Fibroblast of pulmonary artery (primary cell): ENCODE measurements around the gene CWC27.

Experiments used
- DNase-seq: peaks from one replicate; pipeline ENCODE4 v3.0.0-alpha.2; 2010; ENCODE audit warnings: low read depth
- H3K4me3 ChIP-seq: replicated peaks from 2 replicates; pipeline ENCODE4 v1.5.1; 2011; ENCODE audit warnings: low read depth, mild to moderate bottlenecking, control low read depth, low read length, moderate library complexity
- TF ChIP-seq, protein P1 (sequence below): IDR thresholded peaks from 2 replicates; pipeline ENCODE4 v1.5.1; 2011; ENCODE audit warnings: mild to moderate bottlenecking, control low read depth, low read length, inconsistent platforms; ENCODE audit errors: missing control alignments

The CWC27 gene

DNA sequence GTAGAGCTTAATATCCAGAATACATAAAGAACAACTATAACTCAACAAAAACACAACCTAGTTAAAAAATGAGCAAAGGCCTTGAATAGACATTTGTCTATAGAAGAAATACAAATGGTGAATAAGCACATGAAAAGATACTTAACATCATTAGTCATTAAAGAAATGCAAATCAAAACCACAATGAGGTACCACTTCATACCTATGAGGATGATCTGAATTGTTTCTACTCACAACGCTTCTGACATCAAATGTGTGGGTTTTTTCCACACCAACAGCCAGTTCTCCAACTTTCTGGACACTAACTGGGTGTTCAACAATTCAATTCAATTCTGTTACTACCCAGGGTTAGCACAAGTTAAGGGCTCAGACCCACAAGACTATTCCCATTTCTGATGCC is 22.3 kb upstream of the CWC27 start:
- H3K4me3 ChIP-seq = no peak overlapping the region
- TF ChIP-seq, protein P1, sequence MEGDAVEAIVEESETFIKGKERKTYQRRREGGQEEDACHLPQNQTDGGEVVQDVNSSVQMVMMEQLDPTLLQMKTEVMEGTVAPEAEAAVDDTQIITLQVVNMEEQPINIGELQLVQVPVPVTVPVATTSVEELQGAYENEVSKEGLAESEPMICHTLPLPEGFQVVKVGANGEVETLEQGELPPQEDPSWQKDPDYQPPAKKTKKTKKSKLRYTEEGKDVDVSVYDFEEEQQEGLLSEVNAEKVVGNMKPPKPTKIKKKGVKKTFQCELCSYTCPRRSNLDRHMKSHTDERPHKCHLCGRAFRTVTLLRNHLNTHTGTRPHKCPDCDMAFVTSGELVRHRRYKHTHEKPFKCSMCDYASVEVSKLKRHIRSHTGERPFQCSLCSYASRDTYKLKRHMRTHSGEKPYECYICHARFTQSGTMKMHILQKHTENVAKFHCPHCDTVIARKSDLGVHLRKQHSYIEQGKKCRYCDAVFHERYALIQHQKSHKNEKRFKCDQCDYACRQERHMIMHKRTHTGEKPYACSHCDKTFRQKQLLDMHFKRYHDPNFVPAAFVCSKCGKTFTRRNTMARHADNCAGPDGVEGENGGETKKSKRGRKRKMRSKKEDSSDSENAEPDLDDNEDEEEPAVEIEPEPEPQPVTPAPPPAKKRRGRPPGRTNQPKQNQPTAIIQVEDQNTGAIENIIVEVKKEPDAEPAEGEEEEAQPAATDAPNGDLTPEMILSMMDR = no peak
- no peak for DNase-seq

- TF ChIP-seq, protein P1 = no peak
These were observed 19.3 kb upstream of the CWC27 start for GRCh38 chr5:64749385-64749784.

DNA sequence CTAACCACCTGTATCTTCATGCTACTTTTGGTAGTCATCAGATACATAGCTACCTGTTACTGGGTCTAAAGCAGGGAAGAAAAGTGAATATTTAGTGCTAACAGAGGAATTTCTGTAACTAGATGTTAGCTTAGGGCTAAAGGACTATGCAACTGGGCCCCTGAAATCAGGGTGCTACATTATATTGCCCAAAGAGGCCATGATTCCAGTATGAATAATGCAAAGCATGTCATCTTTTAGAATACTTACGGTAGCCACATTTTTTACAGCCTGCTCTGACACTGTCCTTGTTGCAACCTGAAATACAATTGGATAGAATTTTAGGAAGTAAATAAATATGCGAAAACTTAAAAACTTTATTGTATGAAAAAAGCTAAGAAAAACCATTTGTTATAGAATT is 14.7 kb upstream of the CWC27 start:
- no peak overlapping the region for H3K4me3 ChIP-seq
- TF ChIP-seq, protein P1 = no peak
- no peak for DNase-seq

More at GRCh38 chr5:64749385-64749784, 19.3 kb upstream of the CWC27 start:
- H3K4me3 ChIP-seq = no peak overlapping the region
- no peak for DNase-seq

DNA sequence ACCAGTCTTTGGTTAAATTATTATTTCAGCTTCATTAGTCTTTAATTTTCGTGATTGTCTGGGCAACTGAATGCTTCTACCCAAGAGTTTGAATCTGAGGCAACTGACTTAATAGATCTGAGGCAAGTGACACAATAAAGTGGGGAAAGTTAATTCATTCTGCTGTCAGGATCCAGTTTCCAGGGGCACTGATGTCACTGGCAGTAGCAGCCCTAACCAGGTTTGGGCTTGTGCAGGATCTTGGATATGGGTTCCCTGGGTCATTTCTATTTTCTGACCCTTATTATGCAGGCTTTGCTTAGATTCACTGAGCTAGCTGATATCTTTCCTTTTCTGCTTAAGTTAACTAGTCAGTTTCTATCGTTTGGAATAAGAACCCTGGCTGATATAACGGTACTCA is 9.8 kb upstream of the CWC27 start:
- no peak for DNase-seq
- no peak overlapping the region for H3K4me3 ChIP-seq
- TF ChIP-seq, protein P1 = no peak

DNA sequence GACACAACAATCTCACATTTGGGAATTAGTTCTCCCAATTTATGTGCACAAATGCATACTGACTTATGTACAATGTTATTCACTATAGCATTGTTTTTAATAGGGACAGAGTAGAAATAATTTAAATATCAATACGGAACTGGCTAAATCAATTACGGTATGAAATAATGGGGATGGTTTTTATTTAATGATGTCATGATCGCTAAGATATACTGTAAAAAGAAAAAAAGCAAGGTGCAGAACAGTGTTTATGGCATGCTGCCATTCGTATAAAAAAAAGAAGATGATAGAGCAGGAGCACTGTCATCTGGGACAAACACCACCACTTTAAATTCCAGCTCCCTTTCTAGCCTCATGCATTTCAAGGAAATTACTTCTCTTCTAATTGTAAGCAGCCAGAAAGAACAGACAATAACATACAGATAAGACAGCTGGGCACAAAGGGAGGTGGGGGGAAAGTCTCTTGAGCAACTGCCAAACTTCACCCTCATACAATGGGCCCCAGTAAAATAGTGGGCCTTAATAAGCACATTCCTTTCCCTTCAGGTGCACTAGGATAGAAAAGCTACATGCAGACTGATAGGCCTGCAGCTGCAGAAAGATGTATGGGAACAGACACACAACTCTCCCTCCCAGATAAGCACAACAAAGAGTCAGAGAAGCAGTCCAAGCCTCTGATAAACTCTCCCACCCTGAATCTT is 8.6 kb upstream of the CWC27 start:
- DNase-seq = peak; percentile 40
- H3K4me3 ChIP-seq = no peak overlapping the region
- TF ChIP-seq, protein P1 = no peak

DNA sequence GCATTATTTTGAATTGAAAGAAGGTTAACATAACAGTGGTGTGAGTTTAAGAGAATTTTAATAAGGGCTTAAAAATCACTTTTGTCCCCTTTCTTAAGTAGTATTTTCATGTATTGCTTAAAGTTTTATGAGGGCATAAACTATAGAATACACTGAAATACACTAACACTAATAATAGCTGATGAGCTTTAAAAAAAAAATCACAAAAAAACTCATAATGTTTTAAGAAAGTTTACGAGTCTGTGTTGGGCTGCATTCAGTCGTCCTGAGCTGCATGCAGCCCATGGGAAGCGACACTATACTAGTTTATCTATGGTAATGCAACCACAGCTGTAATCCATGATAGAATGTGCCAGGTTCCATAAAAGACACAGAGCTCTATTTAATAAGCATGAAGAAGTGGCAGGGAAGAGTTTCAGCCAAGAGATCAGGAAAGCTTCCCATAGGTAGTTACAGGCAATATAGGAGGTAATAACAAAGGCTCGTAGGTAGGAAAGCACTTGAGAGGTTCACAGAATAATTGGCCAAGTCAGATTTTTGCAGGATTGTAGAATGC is 4.7 kb upstream of the CWC27 start:
- no peak overlapping the region for H3K4me3 ChIP-seq
- TF ChIP-seq, protein P1 = no peak
- DNase-seq = no peak
